HG03064 (cell line): ENCODE results near the gene ELANE.
"Not testable (repeated sequence)": the region's sequence is repeated elsewhere in the genome, so short reads cannot be mapped to it uniquely, and the experiment has no call there.

Experiments
- ATAC-seq: cut with Tn5 transposase; IDR thresholded peaks from one replicate; pipeline ENCODE4 v1.9.1; 2021; ENCODE audit warnings: low read depth; ENCODE audit not compliant: unreplicated experiment

The ELANE gene

DNA sequence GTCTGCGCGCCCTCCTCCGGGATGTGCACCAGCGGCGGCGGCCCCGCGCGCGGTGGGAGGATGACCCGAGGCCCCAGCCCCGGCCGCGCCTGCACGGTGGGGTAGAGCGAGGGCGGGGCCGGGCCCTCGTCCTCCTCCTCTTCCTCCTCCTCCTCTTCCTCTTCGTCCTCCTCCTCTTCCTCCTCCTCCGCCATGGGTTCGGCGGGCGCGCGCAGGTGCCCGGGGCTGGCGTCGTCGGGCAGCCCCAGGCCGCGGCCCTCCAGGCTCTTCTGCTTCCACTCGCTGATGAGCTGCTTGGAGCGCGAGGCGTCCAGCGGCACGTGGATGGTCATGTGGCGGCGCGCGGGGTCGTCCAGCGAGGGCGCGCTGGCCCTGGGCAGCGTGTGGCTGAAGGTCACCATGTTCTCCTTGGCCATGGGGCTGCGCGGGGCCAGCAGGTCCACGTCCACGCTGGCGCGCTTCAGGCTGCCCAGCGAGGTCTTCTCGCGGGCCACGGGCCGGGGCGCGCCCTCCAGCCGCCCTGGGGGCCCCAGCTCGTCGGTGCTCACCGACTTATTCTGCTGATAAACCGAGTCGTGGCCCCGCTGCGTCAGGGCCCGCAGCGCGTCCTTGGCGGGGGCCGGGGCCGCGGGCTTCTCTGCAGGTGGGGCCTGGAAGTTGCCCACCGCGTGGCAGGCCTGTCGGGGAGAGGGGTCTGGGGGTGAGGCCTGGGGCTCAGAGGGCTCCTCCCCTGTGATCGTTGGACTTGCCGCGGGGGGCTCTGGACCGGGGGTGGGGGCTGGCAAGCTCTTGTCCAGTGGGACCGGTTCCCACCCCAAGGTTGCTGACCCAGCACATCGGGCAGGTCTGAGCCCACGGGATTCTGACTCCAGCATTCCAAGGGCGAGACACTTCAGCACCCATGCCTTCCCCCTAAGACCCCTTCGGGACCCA lies 38.6 kb upstream of the ELANE start:
- ATAC-seq = no peak

DNA sequence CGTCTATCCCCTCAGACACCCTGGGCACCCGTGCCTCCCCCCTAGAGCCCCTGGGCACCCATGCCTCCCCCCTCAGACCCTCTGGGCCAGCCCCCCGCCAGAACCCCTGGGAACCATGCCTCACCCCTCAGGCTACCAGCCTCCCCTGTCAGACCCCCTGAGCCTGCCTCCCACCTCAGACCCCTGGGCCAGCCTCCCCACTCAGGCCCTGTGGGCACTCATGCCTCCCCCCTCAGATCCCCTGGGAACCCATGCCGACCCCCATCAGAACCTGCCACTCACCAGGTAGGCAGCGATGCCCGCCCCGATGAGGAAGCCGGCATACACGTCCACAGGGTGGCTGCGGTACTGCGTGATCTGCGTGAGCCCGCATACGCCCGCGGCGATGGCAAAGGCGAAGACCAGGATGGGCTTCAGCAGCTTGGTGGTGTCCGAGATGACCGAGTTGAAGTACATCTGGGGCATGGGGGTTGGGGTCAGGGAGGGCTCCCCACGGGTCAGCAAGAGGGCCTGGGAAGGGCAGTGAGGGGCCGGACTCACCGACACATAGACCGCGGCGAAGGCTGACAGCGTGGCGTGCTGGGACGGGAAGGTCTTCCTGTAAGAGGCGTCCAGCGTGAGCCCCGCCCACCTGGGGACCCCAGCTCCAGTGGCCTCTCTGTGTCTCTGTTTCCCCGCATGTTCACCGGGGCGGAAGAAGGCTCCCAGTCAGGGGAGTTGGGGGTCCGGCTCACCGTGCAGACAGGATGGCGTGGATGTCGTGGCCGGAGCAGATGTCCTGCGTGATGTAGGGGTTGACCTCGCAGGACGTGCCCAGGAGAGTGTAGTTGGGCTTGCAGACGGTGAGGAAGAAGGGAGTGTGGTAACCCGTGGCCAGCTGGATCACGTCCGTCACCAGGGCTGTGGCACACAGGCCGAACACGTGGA lies 37.7 kb upstream of the ELANE start:
- ATAC-seq = no peak

DNA sequence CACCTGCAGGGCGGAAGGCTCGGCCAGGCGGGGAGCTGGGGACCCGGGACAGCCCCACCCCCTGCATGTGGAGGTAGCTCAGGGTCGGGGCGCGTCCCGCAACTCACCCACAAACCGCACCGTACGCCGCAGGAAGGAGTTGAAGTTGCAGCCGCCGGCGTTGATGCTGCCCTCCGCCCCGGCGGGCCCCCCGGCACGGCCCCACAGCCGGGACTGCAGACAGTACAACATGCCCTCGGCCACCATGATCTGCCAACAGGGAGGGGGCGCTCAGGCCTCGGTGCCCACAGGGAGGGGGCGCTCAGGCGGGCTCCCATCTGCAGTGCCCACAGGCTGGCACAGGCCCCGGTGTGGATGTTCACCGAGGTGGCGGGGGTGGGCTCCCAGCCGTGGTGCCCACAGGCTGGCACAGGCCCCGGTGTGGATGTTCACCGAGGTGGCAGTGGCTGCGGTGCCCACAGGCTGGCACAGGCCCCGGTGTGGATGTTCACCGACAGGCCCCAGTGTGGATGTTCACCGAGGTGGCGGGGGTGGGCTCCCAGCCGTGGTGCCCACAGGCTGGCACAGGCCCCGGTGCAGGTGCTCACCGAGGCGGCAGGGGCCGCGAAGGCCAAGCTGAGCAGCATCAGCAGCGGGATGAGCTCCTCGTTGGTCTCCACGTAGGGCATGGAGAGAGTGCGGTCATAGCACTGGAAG lies 36.9 kb upstream of the ELANE start:
- no peak for ATAC-seq

DNA sequence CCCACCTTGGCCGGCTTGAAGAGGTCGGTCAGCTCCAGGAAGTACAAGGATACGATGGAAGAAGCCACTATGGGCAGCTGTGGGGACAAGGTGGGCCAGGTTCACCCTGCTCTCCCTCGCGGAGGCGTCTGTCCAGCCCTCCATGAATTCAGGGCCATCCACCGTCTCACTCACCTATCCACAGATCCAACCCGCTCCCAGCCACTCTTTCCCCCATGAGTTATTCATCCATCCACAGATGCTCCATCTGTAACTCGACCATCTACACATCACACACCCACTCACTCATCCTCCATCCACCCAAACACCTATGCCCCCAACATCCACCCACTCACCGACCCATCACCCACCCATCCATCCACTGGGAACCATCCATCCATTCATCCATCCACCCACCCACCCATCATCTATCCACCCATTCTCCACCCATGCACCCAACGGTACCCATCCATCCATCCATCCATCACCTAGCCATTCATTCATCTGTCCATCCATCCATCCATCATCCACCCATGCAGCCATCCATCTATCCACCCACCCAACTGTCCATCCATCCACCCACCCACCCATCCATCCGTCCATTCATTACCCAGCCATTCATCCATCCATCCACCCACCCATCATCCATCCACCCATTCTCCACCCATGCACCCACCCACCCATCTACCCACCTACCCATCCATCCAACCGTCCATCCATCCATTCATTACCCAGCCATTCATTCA lies 36.2 kb upstream of the ELANE start:
- ATAC-seq = no peak

DNA sequence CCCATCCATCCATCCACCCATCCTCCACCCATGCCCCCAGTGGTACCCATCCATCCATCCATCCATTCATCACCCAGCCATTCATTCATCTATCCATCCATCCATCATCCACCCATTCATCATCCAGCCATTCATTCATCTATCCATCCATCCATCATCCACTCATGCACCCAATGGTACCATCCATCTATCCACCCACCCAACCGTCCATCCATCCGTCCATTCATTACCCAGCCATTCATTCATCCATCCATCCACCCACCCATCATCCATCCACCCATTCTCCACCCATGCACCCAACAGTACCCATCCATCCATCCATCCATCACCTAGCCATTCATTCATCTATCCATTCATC lies 35.6 kb upstream of the ELANE start:
- ATAC-seq = no peak

DNA sequence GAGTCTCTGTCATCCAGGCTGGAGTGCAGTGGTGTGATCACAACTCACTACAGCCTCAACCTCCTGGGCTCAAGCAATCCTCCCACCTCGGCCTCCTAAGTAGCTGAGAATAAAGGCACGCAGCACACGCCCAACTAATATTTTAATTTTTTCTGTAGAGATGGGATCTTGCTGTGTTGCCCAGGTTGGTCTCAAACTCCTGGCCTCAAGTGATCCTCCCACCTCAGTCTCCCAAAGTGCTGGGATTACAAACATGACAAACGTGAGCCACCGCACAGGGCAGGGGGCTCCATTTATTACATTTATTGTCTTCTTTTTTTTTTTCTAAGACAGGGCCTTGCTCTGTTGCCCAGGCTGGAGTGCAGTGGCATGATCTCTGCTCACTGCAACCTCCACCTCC lies 31.9 kb upstream of the ELANE start:
- ATAC-seq = not testable (repeated sequence)

DNA sequence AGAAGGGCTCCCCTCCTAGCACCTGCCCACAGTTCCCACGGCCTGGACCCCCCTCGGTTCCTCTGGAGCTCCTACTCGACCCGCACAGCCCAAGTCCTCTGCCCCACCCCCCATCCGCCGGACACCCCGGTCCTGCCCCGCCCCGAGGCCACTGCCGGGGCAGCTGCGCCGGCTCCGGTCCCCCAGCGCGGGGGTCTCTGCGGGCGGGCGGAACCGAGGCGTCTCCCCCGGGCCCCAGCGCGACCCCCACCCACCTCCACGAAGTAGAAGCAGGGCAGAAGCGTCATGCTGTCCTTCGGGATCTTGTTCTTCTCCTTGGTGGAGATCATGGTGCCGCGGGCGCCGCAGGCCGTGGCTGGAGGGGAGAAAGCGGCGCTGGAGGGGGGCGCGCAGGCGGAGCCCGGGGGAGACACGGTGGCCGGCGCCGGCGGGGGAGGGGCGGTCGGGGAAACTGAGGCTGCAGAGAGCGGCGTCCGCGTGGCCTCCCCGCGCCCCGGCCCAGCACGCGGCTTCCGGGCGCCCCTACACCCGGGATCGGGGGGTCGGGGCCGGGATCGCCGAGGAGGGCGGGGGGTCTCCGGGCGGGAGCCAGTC lies 30.8 kb upstream of the ELANE start:
- ATAC-seq = no peak

DNA sequence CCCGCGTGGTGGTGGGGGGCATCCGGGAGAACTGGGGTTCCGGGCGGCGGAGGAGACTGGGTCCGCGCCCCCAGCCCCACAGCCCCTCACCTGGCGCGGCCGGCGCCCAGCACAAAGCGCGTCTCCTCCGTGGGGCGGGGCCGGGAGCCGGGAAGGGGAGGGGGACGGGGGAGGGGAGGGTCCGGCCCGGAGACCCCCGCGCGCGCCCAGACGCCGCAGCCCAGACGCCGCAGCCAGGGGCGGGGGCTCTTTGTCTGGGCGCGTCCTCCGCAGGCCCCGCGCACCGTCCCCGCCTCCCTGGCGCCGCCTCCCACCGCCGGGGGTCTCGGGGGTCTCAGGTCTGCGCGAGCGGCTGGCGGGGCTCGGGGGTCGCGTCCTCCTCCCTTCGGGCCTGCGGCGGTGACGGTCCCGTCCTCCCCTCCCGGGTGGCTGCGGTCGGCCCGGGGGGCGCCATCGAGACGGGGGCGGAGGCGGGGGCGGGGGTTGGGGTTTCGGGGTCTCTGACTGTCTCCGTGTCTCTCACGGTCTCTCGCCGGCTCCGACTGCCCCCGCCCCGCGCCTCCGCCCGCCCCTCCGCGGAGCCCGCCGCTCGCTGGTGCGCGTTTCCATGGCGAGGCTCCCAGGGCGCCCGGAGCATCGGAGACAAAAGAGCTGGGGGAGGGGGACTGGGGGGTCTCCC lies 30.1 kb upstream of the ELANE start, which contains the start of gene PLPPR3:
Gene PLPPR3 (minus strand): TSS at position 131 of the 679 bp plus-strand sequence. CDS start 396 bp downstream, outside the sequence.
- ATAC-seq = no peak

DNA sequence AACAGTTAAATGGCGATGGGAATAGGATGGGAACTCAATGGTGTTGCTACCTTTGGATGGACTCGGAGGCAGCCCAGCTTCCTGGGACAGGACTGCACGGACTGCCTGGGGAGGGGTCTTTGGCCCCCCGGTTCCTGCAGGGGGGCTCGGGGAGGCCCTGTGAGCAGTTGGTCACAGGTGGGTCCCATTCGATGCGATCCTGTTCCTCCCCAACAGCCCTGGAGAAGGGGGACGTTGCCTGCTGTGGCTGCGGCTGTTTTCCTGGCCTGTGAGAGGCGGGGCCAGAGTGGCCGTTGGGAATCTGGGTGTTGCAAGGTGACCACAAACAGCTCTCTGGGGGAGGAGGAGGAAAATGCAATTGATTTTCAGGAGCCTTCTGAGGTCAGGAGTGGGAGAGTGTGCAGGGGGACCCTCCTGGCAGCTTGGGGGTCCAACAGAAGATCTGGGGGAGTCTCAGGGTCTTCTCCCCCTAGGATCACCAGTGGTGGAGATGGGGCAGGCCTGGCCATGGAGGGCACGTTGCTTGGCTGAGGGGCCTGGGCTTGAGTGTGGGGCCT lies 28.5 kb upstream of the ELANE start:
- no peak for ATAC-seq

DNA sequence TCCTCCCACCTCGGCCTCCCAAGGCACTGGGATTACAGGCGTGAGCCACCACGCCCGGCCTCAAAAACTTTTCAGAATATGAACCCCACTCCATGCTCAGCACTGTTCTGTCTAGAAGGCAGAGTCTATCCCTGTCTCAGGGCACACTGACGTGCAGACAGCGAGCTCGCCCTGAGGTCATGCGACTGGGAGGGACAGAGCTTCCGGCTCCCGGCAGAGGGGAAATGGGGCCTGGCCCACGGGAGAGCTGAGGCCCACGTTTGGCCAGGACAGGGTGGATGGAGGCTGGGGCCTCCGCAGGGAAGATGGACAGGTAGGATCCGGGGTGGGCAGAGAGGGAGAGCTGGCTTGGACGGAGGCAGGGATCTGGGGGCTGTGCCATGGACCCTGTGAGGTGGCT lies 27.2 kb upstream of the ELANE start:
- no peak for ATAC-seq

DNA sequence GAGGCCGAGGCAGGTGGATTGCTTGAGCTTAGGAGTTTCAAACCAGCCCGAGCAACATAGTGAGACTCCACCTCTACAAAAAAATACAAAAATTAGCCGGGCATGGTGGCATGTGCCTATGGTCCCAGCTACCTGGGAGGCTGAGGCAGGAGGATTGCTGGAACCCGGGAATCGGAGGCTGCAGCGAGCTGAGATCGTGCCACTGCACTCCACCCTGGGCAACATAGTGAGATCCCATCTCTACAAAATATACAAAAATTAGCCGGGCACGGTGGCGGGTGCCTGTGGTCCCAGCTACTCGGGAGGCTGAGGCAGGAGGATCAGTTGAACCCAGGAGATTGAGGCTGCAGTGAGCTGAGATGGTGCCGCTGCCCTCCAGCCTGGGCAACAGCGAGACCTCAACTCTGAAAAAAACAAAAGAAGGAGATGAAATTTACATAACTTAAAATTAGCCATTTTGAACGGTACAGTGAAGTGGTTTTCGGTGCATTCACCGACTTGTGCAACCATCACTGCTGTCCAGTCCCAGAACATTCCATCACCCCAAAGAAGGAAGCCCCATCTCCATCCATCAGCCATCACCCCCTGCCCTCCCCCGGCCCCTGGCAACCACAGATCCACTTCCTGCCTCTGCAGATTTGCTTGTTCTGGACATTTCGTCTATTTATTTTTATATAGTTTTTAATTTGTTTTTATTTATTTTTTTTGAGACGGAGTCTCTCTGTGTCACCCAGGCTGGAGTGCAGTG lies 26.0 kb upstream of the ELANE start:
- ATAC-seq = no peak

DNA sequence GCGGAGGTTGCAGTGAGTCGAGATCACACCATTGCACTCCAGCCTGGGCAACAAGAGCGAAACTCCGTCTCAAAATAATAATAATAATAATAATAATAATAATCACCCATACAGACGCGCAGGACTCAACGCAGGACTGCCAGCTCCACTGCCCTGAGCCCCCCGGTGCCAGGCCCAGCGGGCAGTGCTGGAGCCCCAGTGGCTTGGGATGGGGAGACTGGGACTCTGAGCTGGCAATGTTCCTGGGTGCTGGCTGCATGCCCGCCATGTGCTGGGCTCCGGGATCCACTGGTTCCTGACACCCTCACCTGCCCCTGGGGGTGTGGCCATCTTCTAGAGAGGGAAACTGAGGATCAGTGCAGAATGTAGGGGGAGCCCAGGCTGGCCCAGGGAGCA lies 24.8 kb upstream of the ELANE start:
- no peak for ATAC-seq

DNA sequence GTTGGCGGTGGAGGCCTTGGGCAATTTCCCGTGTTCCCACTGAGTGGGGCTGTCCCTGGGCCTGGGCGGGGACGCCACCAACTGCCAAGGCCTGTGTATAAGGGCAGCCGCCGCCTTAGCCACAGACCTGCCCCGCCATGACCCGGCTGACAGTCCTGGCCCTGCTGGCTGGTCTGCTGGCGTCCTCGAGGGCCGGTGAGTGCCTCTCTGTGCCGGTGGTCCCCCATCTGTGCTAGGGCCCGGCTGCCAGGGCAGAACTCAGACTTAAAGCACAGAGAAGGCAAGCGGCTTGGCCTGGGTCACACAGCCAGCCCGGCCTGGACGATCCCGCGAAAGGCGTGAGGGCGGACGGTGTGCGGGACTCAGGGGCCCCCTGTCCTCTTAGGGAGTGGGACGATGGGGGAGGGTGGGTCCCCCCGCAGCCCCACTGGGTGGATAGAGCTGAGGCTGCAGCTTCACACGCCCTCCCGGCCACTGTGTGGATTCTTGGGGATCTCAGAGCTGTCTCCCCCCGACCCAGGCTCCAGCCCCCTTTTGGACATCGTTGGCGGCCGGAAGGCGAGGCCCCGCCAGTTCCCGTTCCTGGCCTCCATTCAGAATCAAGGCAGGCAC lies 24.3 kb upstream of the ELANE start, which contains the start of gene AZU1:
Gene AZU1 (plus strand): TSS at position 128 of the 612 bp plus-strand sequence. CDS start 10 bp downstream, at position 138.
- no peak for ATAC-seq

DNA sequence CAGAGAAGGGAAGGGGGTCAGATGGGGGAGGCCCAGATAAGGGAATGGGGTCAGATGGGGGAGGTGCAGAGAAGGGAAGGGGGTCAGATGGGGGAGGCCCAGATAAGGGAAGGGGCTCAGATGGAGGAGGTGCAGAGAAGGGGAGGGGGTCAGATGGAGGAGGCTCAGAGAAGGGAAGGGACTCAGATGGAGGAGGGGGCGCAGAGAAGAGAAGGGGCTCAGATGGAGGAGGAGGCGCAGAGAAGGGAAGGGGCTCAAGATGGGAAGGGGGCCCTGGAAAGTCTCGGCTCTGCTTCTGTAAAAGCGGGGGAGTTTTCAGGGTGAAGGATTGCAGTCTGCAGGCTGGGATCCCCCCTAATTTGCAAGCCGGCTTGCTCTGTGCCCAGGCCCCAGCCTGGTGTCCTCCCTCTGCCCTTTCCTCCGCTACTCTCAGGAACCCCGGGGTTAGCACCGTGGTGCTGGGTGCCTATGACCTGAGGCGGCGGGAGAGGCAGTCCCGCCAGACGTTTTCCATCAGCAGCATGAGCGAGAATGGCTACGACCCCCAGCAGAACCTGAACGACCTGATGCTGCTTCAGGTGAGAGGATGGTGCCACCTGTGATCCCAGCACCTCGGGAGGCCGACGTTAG lies 22.9 kb upstream of the ELANE start:
- ATAC-seq = no peak

DNA sequence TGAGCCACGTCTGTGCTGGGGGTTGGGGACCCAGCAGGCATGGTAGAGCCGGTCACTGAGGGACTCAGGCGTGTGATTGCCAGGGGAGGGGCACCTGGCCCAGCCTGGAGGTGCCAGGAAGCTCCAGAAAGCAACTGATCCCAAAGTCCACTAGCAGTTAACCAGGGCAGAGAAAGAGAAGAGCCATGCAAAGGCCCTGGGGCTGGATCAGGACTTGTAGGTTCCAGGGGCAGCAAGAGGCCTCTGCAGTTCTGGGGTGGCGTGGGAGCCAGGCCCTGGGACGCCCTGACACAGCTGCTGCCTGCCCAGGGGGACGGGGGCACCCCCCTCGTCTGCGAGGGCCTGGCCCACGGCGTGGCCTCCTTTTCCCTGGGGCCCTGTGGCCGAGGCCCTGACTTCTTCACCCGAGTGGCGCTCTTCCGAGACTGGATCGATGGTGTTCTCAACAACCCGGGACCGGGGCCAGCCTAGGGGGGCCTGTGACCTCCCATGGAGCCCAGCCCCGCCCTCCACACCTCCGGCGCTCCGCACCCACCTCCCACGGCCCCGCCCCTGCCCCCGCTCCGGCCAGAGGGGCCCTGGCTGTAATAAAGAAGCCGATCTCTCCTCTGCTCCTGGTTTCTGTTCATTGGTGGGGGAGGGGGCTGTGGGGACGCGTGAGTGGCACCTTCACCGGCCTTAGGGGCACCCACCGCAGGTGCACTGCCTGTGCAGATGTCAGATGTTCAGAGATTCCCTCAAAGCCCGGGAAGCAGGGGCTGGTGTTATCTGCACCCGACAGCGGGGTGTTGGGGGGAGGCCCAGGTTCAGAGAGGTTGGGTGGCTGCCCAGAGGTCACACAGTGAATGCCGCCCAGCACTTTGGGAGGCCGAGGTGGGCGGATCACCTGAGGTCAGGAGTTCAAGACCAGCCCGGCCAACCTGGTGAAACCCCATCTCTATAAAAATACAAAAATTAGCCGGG lies 20.4 kb upstream of the ELANE start:
- ATAC-seq = no peak

DNA sequence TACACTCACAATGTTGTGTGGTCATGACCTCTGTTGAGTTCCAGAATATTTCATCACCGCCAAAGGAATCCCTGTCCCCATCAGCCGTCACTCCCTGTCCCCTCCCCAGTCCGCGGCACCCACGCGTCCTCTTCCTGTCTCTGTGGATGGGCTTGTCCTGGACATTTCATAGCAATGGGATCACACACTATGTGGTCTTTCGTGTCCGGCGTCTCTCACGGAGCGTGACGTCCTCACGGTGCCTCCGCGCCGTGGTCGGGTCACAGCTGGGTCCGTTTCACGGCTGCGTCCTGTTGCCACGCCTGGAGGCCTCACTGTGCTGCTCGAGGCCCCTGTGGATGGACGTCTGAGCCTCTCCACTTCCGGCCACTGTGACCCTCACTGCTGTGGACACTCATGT lies 17.9 kb upstream of the ELANE start:
- ATAC-seq = no peak
